OCI-LY3 (cell line): Measurements from ENCODE around the gene BCAR3.

Source experiments
- EZH2phosphoT487 ChIP-seq: fragments of 200-600 bp; shearing (Covaris generic); IDR thresholded peaks from 2 replicates; pipeline ENCODE4 v1.6.1; 2018; ENCODE audit warnings: antibody characterized with exemption, mixed run types, low read depth
- TF ChIP-seq, protein P1 (sequence below): fragments of 200-600, 300-600 bp; sonication (generic); IDR thresholded peaks from 2 replicates; pipeline ENCODE4 v1.5.1; 2014; ENCODE audit warnings: antibody characterized with exemption, low read length, low read depth

DNA sequence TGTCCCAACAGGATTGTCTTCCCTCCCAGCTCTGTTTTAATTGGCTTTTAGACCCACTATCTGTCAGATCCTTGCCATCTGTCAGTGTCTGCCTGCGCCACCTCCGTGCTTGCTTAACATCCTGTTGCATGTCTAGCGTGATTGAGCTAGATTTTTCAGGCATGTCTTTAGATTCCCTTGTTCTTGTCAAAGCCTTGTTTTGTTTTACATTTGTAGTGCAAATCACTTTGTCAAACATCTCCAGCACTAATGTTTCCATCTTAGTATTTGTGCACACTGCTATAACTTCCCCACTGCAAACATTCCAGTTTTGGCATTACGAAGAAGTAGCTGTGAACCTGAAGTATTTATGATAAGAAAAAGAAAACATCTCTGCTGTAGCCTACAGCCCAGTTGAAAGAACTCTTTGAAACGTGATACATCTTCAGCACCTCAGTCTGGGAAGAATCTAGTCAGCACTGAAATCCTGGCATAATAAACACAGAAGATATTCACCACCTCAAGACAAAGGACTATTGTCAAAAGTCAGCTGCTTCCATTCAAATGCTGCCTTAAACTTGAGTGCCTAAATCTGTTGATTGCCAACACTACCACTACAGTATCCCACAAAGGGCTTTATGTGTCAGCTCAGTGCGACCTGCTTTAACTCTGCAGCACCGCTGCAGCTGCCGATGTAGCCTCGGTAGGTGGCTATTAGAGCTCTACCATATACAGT lies 128.7 kb downstream of the BCAR3 start:
- TF ChIP-seq, protein P1, sequence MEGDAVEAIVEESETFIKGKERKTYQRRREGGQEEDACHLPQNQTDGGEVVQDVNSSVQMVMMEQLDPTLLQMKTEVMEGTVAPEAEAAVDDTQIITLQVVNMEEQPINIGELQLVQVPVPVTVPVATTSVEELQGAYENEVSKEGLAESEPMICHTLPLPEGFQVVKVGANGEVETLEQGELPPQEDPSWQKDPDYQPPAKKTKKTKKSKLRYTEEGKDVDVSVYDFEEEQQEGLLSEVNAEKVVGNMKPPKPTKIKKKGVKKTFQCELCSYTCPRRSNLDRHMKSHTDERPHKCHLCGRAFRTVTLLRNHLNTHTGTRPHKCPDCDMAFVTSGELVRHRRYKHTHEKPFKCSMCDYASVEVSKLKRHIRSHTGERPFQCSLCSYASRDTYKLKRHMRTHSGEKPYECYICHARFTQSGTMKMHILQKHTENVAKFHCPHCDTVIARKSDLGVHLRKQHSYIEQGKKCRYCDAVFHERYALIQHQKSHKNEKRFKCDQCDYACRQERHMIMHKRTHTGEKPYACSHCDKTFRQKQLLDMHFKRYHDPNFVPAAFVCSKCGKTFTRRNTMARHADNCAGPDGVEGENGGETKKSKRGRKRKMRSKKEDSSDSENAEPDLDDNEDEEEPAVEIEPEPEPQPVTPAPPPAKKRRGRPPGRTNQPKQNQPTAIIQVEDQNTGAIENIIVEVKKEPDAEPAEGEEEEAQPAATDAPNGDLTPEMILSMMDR, result no peak
- no peak for TF ChIP-seq EZH2phosphoT487
